Stomach (tissue), 4 donors: Measurements from ENCODE around the gene VIL1.

Experiments used
- CTCF ChIP-seq, 7 experiments: fragments of 450-650 bp in 4 of 7; fragments of 200-600 bp in 3 of 7; sonication (generic) in 3 of 7; IDR thresholded peaks; one replicate each; pipeline ENCODE4 v1.5.1; 2016 to 2019; ENCODE audit warnings: antibody characterized with exemption in 7 of 7, control low read depth in 2 of 7, mild to moderate bottlenecking in 1 of 7
- EP300 ChIP-seq: sonication (generic); formaldehyde crosslinking; IDR thresholded peaks from one replicate; pipeline ENCODE4 v1.6.1; 2017; ENCODE audit warnings: antibody characterized with exemption
- POLR2A ChIP-seq, 4 donors: fragments of 450-650 bp; IDR thresholded peaks; one replicate each; pipeline ENCODE4 v1.6.1; 2016; ENCODE audit warnings: antibody characterized with exemption in 4 of 4, control low read depth in 2 of 4, mild to moderate bottlenecking in 1 of 4, moderate library complexity in 1 of 4
- POLR2AphosphoS5 ChIP-seq, 3 donors: sonication (generic); formaldehyde crosslinking; IDR thresholded peaks; one replicate each; pipeline ENCODE4 v1.6.1; 2016; ENCODE audit warnings: antibody characterized with exemption in 3 of 3

GRCh38 chr2:218403810-218404209, 15.1 kb upstream of the VIL1 start:
- TF ChIP-seq CTCF (IDR thresholded peaks at IDR 0.05) (no peak), POLR2AphosphoS5 (IDR thresholded peaks at IDR 0.05) (no peak), POLR2A (IDR thresholded peaks at IDR 0.05) (no peak), EP300 (no peak)
